ENCODE measurements around the gene GPR78. TPM values are rescaled to one million over a fixed set of nuclear protein-coding genes. Genes with fewer than 3 reads are reported as not detected.

The GPR78 gene
- total RNA-seq, 1 donor from 2014 or later: 0.15 TPM

DNA sequence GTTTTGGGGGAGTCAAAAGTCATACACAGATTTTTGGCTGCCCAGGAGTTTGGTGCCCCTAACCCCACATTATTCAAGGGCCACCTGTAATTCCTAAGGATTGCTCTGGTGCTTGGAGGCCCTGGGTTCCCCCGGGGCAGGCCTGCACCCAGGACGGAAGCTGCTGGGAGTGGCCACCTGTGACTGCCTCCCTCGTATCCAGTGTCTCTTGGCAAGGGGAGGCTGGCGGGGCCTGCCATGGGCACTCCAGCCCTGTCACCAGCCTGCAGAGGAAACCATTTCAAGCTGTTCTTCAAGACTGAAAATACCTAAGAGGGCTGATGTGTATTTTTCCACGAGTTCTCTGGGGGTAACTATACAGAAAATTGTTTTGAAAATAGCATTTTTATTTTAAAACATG, 24.5 kb upstream of the GPR78 start:
- TF ChIP-seq, protein P1, sequence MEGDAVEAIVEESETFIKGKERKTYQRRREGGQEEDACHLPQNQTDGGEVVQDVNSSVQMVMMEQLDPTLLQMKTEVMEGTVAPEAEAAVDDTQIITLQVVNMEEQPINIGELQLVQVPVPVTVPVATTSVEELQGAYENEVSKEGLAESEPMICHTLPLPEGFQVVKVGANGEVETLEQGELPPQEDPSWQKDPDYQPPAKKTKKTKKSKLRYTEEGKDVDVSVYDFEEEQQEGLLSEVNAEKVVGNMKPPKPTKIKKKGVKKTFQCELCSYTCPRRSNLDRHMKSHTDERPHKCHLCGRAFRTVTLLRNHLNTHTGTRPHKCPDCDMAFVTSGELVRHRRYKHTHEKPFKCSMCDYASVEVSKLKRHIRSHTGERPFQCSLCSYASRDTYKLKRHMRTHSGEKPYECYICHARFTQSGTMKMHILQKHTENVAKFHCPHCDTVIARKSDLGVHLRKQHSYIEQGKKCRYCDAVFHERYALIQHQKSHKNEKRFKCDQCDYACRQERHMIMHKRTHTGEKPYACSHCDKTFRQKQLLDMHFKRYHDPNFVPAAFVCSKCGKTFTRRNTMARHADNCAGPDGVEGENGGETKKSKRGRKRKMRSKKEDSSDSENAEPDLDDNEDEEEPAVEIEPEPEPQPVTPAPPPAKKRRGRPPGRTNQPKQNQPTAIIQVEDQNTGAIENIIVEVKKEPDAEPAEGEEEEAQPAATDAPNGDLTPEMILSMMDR (IDR thresholded peaks at IDR 0.05): no peak
- Mint-ChIP-seq H3K36me3 (ENCODE audit: low read depth) (peaks cover 1% of the 10 kb centered on the region), H3K27me3 (ENCODE audit: low read depth) (no peaks in the 10 kb centered on the region), H3K9me3 (ENCODE audit: low read depth) (no peaks in the 10 kb centered on the region), H3K27ac (ENCODE audit: unreplicated experiment) (no peak overlapping the region), H3K4me3 (ENCODE audit: unreplicated experiment) (no peak overlapping the region), H3K4me1 (ENCODE audit: low read depth) (peaks cover 5% of the 10 kb centered on the region)
- no peak for DNase-seq (ENCODE audit: low spot score)

DNA sequence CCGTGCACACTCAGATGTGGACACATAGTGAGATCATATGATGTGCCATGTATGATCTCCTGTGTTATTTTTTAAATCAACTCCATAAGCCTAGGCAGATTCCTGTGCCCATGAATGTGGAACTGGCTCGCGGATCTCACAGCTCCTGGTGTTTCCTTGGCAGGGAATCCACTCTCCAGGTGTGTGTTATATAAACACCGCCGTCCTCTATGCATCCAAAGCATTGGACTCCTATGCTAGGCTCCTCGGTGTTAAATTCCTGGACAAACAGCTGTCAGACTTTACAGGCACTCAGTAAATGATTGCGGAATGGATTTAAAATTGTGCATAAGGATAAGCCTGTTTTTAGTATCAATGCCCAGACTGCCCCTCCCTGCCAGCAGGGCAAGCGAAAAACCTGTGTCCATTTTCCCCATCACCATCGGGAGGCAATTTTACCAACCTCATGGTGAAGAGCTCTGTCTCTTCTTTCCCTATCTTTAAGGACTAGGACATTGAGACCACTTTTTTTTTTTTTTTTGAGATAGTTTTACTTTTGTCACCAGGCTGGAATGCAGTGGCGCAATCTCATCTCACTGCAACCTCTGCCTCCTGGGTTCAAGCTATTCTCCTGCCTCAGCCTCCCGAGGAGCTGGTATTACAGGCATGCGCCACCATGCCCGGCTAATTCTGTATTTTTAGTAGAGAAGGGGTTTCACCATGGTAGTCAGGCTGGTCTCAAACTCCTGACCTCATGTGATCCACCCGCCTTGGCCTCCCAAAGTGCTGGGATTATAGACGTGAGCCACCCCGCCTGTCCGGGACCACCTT, 23.6 kb upstream of the GPR78 start:
- no peaks in the 10 kb centered on the region for H3K9me3 Mint-ChIP-seq (ENCODE audit: low read depth)
- peaks cover 1% of the 10 kb centered on the region for H3K36me3 Mint-ChIP-seq (ENCODE audit: low read depth)
- H3K4me1 Mint-ChIP-seq (ENCODE audit: low read depth): peaks cover 5% of the 10 kb centered on the region
- no peak overlapping the region for H3K4me3 Mint-ChIP-seq (ENCODE audit: unreplicated experiment)
- no peak for DNase-seq (ENCODE audit: low spot score)
- TF ChIP-seq, protein P1 (IDR thresholded peaks at IDR 0.05): no peak
- no peak overlapping the region for H3K27ac Mint-ChIP-seq (ENCODE audit: unreplicated experiment)
- no peaks in the 10 kb centered on the region for H3K27me3 Mint-ChIP-seq (ENCODE audit: low read depth)

GRCh38 chr4:8557151-8558076, 22.8 kb upstream of the GPR78 start:
- H3K9me3 Mint-ChIP-seq (ENCODE audit: low read depth): no peaks in the 10 kb centered on the region
- no peak overlapping the region for H3K4me3 Mint-ChIP-seq (ENCODE audit: unreplicated experiment)
- peaks cover 1% of the 10 kb centered on the region for H3K36me3 Mint-ChIP-seq (ENCODE audit: low read depth)
- TF ChIP-seq, protein P1 (IDR thresholded peaks at IDR 0.05): no peak
- peaks cover 5% of the 10 kb centered on the region for H3K4me1 Mint-ChIP-seq (ENCODE audit: low read depth)
- no peaks in the 10 kb centered on the region for H3K27me3 Mint-ChIP-seq (ENCODE audit: low read depth)
- no peak overlapping the region for H3K27ac Mint-ChIP-seq (ENCODE audit: unreplicated experiment)
- no peak for DNase-seq (ENCODE audit: low spot score)

DNA sequence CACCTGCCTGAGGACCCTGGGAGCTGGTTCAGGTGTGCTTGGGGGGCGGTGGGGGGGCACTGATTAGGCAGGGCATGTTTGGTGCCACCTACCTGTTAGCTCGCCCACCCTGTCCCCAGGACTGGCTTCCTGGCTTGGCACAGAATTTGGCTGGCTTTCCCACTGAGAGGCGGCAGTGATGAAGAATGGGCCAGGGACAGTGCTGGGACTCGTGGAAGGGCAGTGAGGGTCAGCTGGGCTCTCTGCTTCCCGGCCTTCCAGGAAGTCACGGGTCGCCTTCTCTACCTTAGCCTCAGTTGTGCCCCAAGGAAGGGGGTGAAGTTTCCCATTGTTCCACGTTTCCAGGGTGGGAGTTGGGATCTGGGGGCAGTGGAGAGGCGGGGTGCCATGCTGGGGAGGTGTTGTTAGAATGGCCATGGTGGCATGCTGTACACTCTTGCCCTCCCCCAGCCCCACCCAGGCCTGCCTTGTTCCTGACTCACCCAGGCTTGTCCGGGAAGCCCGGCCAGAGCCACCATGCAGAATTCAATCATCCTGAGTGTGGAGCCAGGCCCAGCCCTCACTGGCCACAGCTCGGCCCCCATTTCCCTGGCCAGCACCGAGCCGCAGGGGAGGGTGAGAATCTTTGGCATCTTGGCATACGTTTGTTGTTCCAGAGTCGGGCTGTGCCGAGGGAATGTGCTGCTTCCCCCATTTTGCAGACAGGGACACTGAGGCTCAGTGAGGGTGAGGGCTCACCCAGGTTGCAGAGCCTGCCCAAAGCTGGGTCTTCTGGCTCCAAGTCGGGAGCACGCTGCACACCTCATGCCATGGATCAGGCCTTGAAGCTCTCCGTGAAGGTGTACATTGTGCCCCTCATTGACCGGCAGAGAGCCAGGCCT, 21.9 kb upstream of the GPR78 start:
- H3K27ac Mint-ChIP-seq (ENCODE audit: unreplicated experiment): no peak overlapping the region
- H3K4me1 Mint-ChIP-seq (ENCODE audit: low read depth): peaks cover 5% of the 10 kb centered on the region
- TF ChIP-seq, protein P1 (IDR thresholded peaks at IDR 0.05): no peak

More for the DNA sequence above, 21.9 kb upstream of the GPR78 start:
- DNase-seq (ENCODE audit: low spot score): no peak
- H3K4me3 Mint-ChIP-seq (ENCODE audit: unreplicated experiment): no peak overlapping the region
- H3K27me3 Mint-ChIP-seq (ENCODE audit: low read depth): no peaks in the 10 kb centered on the region
- H3K9me3 Mint-ChIP-seq (ENCODE audit: low read depth): no peaks in the 10 kb centered on the region
- no peaks in the 10 kb centered on the region for H3K36me3 Mint-ChIP-seq (ENCODE audit: low read depth)

All from chondrocyte (in vitro differentiated cells).